Lower leg skin (tissue), 4 donors: ENCODE measurements around the gene SDR9C7. TPM values are rescaled to one million over a fixed set of nuclear protein-coding genes. Genes with fewer than 3 reads are reported as not detected.
"Not testable (repeated sequence)": the region's sequence is repeated elsewhere in the genome, so short reads cannot be mapped to it uniquely, and the experiment has no call there.

ENCODE experiments used
- DNase-seq, 2 donors: peaks; one replicate each; pipeline ENCODE4 v3.0.0-alpha.2; 2019; ENCODE audit warnings: low spot score in 2 of 2
- H3K4me3 ChIP-seq: fragments of 200-600 bp; sonication (generic); 2 replicates; pipeline ENCODE4 v1.5.1; 2017; ENCODE audit warnings: mild to moderate bottlenecking, low read depth; ENCODE audit not compliant: poor library complexity, severe bottlenecking
- CTCF ChIP-seq, 3 donors: fragments of 450-650 bp; IDR thresholded peaks; one replicate each; pipeline ENCODE4 v1.5.1; 2016; ENCODE audit warnings: antibody characterized with exemption in 3 of 3, mild to moderate bottlenecking in 3 of 3, moderate library complexity in 2 of 3
- POLR2A ChIP-seq, 2 donors: fragments of 450-650 bp; IDR thresholded peaks; one replicate each; pipeline ENCODE4 v1.6.1; 2016 to 2017; ENCODE audit warnings: antibody characterized with exemption in 2 of 2, mild to moderate bottlenecking in 1 of 2, moderate library complexity in 1 of 2
- WGBS, 2 donors: methylation state at CpG; one replicate each; pipeline ENCODE4 v1.1.5; 2018; 5-methylcytosine and 5-hydroxymethylcytosine counted together
- intact Hi-C: fragments of 100-400 bp; cut with DNase I; formaldehyde crosslinking; loops from one replicate; pipeline ENCODE4 v1.15.0; 2023; ENCODE audit warnings: low total_unique reads
- total RNA-seq, 4 donors: library from RNA; depleted of rRNA; stranded (reverse); fragments of >200 nt; gene quantifications; one replicate each; pipeline ENCODE4 v1.1.0, GENCODE V29; 2016

SDR9C7 gene
- total RNA-seq, 4 donors from 2014 or later: 71.0 to 161 (median 105) TPM

DNA sequence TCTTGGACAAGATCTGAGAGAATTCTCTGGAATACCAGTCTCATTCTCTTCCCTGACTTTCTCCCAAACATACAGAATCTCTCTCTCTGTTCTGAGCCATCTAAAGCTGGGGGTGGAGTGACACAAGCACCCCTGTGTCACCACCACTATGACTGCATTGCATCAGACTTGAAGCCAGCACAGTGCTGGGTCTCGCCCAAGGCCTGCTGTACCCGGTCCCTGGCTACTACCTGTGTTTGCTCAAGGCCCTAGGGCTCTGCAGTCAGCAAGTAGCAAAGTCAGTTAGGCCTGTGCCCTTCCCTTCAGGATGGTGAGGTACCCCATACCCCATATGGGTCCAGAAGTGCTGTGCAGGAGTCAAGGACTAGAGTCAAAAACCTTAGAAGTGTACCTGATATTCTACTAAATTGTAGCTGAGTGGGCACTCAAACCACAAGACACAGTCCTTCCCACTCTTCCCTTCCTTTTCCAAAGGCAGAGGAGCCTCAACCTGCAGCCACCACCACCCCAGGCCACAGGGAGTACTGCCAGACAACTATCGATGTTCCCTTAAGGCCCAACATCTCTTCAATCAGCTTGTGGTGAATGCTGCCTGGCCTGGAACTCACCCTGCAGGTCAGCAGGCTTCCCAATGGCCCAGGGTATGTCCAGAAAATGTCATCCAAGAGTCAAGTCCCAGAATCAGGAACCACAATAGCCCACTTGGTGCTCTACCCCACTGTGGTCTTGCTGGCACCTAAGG is 44.4 kb upstream of the SDR9C7 start:
- intact Hi-C loops: no loop called here

GRCh38 chr12:56977361-56977760 is 43.2 kb upstream of the SDR9C7 start:
- 77 to 84% methylated on average over 4 of the region's 4 CpGs for WGBS, 2 donors
- H3K4me3 ChIP-seq, intact Hi-C loops: not testable (repeated sequence)
- DNase-seq: peak in 1 of 2 donors; percentile 20

More for the DNA sequence above, 44.4 kb upstream of the SDR9C7 start:
- WGBS, 2 donors: 80% methylated on average over 3 of the region's 3 CpGs
- DNase-seq: peak in 1 of 2 donors; percentile 71
- H3K4me3 ChIP-seq: no peak overlapping the region
- no peak for TF ChIP-seq POLR2A (IDR thresholded peaks at IDR 0.05)
- no peak for TF ChIP-seq CTCF (IDR thresholded peaks at IDR 0.05)

GRCh38 chr12:56974224-56974623 is 40.0 kb upstream of the SDR9C7 start:
- intact Hi-C loops, H3K4me3 ChIP-seq: not testable (repeated sequence)
- 88 to 94% methylated on average over 3 of the region's 3 CpGs for WGBS, 2 donors

GRCh38 chr12:56968910-56969309 is 34.7 kb upstream of the SDR9C7 start:
- DNase-seq, intact Hi-C loops, H3K4me3 ChIP-seq: not testable (repeated sequence)
- 75 to 84% methylated on average over 6 of the region's 6 CpGs for WGBS, 2 donors

More at GRCh38 chr12:56974224-56974623, 40.0 kb upstream of the SDR9C7 start:
- peak in 1 of 2 donors; percentile 4 for DNase-seq

- intact Hi-C loops, DNase-seq, H3K4me3 ChIP-seq: not testable (repeated sequence)
- 95 to 97% methylated on average over 15 of the region's 15 CpGs for WGBS, 2 donors
Measured at GRCh38 chr12:56965997-56966642, 31.9 kb upstream of the SDR9C7 start.

GRCh38 chr12:56965124-56965523 is 30.9 kb upstream of the SDR9C7 start:
- intact Hi-C loops, H3K4me3 ChIP-seq, DNase-seq: not testable (repeated sequence)
- 96 to 99% methylated on average over 4 of the region's 4 CpGs for WGBS, 2 donors

DNA sequence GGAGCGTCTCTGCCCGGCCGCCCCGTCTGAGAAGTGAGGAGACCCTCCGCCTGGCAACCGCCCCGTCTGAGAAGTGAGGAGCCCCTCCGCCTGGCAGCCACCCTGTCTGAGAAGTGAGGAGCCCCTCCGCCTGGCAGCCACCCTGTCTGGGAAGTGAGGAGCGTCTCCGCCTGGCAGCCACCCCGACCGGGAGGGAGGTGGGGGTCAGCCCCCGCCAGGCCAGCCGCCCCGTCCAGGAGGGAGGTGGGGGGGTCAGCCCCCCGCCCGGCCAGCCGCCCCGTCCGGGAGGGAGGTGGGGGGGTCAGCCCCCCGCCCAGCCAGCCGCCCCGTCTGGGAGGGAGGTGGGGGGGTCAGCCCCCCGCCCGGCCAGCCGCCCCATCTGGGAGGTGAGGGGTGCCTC is 29.3 kb upstream of the SDR9C7 start:
- WGBS, 2 donors: 95% methylated on average over 10 of the region's 27 CpGs; no CpG with 5 or more reads in 1 of the 2 donors
- H3K4me3 ChIP-seq, intact Hi-C loops, DNase-seq: not testable (repeated sequence)

GRCh38 chr12:56962247-56962646 is 28.0 kb upstream of the SDR9C7 start:
- WGBS, 2 donors: 65 to 70% methylated on average over 4 of the region's 4 CpGs
- H3K4me3 ChIP-seq, intact Hi-C loops, DNase-seq: not testable (repeated sequence)

DNA sequence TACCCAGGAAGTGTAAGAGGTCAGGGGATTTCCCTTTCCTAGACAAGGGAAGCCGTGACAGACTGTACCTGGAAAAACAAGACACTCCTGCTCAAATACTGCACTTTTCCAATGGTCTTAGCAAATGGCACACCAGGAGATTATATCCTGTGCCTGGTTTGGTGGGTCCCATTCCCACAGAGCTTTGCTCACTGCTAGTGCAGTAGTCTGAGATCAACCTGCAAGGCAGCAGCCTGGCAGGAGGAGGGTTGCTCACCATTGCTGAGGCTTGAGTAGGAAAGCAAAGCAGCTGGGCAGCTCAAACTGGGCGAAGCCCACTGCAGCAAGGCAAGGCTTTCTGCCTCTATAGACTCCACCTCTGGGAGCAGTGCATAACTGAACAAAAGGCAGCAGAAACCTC is 24.2 kb upstream of the SDR9C7 start:
- no peak for DNase-seq
- no peak for TF ChIP-seq CTCF (IDR thresholded peaks at IDR 0.05)
- TF ChIP-seq POLR2A (IDR thresholded peaks at IDR 0.05): no peak
- WGBS, 2 donors: 66 to 81% methylated on average over 2 of the region's 2 CpGs
- no peak overlapping the region for H3K4me3 ChIP-seq
- intact Hi-C loops: no loop called here
